Mucosa of descending colon (tissue), 3 donors: ENCODE data around the gene WBP1. TPM values are rescaled to one million over a fixed set of nuclear protein-coding genes. Genes with fewer than 3 reads are reported as not detected.
A peak's percentile ranks its signal among the peaks of the same experiment; 100 is the strongest.
"Not testable (repeated sequence)": the region's sequence is repeated elsewhere in the genome, so short reads cannot be mapped to it uniquely, and the experiment has no call there.

Experiments used
- ATAC-seq: fragments of 200-7000 bp; cut with Tn5 transposase; one replicate; pipeline ENCODE4 v1.9.1; 2020; ENCODE audit warnings: mild to moderate bottlenecking, moderate library complexity
- DNase-seq, 3 donors: peaks; one replicate each; pipeline ENCODE4 v3.0.0-alpha.2; 2020
- H3K36me3 ChIP-seq: fragments of 200-600 bp; one replicate; pipeline ENCODE4 v1.8.0; 2021; ENCODE audit warnings: low read depth, mild to moderate bottlenecking
- H3K4me1 ChIP-seq: fragments of 200-600 bp; one replicate; pipeline ENCODE4 v1.8.0; 2021; ENCODE audit warnings: low read depth, mild to moderate bottlenecking
- H3K4me3 ChIP-seq: fragments of 200-600 bp; one replicate; pipeline ENCODE4 v1.8.0; 2021; ENCODE audit warnings: mild to moderate bottlenecking
- H3K9me3 ChIP-seq: fragments of 200-600 bp; one replicate; pipeline ENCODE4 v1.8.0; 2021; ENCODE audit warnings: mild to moderate bottlenecking
- intact Hi-C, 2 donors: fragments of 100-400 bp; cut with DNase I in 1 of 2; cut with micrococcal nuclease in 1 of 2; formaldehyde crosslinking; loops; one replicate each; pipeline versions ENCODE4 v1.11.0 to v1.11.1; 2022; cut with DNase I, micrococcal nuclease
- total RNA-seq, 3 donors: library from RNA; stranded (reverse); fragmentation: NEBNext Ultra II Directional in 2 of 3; extraction: Animal tissue kit (Norgen Biotek cat#: 25700) in 2 of 3; gene quantifications; one replicate each; pipeline versions ENCODE4 v1.2.1 to v1.2.4, GENCODE V29; 2021 to 2023
- TF ChIP-seq, protein P1 (sequence below): fragments of 200-600 bp; IDR thresholded peaks from one replicate; pipeline ENCODE4 v1.8.0; 2022; ENCODE audit warnings: antibody characterized with exemption, mild to moderate bottlenecking
- donor health status: DM: no; HTN: no; CAD: no; lungs with moderate emphysema.
- donor health status: DM: no; HTN: no; CAD: no.
- donor health status: DM: no; HTN: yes; CAD: no.

Gene WBP1
- total RNA-seq, 3 donors from 2014 or later: 51.1 to 60.6 (median 56.1) TPM

DNA sequence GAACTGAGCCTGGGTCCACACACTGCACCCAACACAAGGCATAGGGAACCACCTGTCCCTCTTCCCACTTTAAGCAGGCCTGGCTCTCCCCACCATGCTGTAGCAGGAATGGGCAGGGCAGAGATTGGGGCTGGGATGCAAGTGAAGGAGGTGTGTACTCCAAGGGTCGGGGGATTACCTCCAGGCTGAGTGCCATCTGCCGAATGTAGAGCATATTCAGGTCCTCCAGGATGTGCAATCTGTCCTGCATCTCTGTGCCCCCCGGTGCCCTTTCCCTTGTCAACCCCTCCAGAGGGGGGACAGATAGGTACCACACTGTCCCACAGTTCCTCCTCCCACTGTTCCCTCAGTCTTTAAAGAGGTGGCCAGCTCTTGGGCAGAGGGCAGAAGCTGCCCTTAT is 18.9 kb upstream of the WBP1 start:
- TF ChIP-seq, protein P1, sequence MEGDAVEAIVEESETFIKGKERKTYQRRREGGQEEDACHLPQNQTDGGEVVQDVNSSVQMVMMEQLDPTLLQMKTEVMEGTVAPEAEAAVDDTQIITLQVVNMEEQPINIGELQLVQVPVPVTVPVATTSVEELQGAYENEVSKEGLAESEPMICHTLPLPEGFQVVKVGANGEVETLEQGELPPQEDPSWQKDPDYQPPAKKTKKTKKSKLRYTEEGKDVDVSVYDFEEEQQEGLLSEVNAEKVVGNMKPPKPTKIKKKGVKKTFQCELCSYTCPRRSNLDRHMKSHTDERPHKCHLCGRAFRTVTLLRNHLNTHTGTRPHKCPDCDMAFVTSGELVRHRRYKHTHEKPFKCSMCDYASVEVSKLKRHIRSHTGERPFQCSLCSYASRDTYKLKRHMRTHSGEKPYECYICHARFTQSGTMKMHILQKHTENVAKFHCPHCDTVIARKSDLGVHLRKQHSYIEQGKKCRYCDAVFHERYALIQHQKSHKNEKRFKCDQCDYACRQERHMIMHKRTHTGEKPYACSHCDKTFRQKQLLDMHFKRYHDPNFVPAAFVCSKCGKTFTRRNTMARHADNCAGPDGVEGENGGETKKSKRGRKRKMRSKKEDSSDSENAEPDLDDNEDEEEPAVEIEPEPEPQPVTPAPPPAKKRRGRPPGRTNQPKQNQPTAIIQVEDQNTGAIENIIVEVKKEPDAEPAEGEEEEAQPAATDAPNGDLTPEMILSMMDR: no peak
- Histone ChIP-seq H3K4me3 (no peak overlapping the region), H3K4me1 (peaks cover 12% of the 10 kb centered on the region), H3K36me3 (no peaks in the 10 kb centered on the region), H3K9me3 (no peaks in the 10 kb centered on the region)
- intact Hi-C loops: no loop called here
- ATAC-seq (no peak), DNase-seq (no peak)

DNA sequence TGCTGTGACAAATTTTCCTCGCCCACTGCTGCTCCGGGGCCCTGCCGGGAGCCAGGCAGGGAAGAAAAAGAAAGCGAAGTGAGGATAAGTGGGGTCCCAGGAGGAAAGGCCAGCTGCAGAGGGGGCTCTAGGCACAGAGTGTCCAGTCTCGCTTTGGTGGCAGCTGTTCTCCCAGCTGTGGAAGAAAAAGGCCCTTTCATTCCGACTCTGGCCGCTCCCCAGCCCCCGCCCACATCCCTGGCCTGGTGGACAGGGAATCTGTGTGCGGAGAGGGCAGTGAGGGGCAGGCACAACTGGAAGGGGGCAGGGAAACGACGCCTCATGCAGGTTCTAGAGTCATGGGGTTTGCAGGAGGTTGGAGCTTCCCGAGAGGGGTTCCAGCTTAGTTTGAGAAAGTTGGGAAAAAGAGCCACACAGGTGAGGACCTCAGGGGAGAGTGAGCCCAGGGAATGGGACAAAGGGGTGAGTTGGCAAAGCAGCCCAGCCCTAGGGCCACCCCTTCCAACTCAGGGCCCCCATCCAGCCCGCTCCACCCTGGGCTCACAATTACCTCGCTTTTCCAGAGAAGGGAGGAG is 18.3 kb upstream of the WBP1 start:
- DNase-seq: peak; percentile 58 to 71 (median 70)
- peaks cover 12% of the 10 kb centered on the region for H3K4me1 ChIP-seq
- intact Hi-C loops: no loop called here
- no peaks in the 10 kb centered on the region for H3K36me3 ChIP-seq
- H3K4me3 ChIP-seq: no peak overlapping the region
- TF ChIP-seq, protein P1: no peak
- H3K9me3 ChIP-seq: no peaks in the 10 kb centered on the region
- ATAC-seq: no peak

DNA sequence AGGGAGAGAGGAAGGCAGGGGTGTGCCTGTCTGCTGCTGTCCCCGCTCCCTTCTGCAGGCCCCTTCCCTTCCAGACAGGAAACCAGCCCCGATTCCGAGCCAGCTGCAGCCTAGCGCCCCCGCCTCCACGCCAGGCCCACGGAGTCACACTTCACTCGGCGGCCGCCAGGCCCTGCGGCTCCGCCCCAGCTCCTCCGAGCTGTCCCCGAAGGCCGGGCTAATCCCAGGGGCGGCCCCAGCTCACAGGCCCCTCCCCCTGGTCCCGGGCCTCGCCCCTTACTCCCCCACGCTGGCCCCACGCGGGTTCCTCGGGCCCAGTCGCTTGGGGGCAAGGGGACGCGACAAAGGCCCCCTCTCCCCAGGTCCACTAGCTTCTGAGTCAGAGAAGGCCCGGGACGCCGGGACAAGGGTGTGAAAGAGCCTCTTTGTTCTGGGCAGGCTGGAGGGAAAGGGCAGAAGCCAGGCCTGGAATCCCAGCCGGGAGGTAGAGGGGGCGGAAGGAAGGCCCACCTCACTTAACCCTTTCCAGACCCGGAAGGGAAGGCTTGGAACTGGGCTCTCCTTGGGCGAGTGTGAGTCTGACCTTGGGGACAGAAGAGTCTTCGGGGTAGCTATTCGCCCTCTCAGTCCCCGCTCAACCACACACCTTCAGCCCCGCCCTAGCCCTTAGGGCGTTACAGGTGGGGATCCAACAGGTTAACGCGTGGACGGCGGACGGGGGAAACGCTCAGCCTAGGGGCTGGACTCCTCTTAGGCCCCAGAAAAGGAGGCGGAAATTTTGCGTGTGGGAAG is 17.7 kb upstream of the WBP1 start:
- Histone ChIP-seq H3K9me3 (no peaks in the 10 kb centered on the region), H3K4me1 (peaks cover 12% of the 10 kb centered on the region), H3K4me3 (peak overlapping the region; percentile 38), H3K36me3 (no peaks in the 10 kb centered on the region)
- ATAC-seq (peak; percentile 81), DNase-seq (peak; percentile 87 to 91 (median 90))
- TF ChIP-seq, protein P1: no peak
- intact Hi-C loops: no loop called here

DNA sequence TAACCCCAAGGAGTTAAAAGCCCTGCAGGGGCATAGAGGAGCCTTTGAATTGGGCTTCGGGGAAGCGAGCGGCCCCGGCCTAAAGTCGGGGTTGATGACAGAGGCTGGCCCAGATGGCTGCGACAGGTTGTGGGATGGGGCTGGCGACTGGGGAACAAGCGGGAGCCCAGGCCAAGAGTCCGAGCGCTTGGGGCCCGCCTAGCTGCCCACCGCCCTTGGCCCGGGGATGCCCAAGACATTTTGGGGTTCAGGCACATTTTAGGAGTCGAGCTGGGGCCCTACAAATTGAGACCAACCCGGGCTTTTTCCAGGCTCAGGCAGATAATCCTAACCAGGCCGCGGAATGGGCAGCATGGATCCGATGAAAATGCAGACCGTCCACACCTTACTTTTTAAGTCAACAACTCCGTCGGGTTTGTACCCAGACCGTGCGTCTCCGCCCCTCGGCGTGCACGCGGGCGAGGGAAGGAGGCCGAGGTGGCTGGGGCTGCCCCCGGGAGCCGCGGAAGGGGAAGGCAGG is 17.0 kb upstream of the WBP1 start:
- Histone ChIP-seq H3K4me3 (peak overlapping the region; percentile 38), H3K36me3 (no peaks in the 10 kb centered on the region), H3K4me1 (peaks cover 12% of the 10 kb centered on the region), H3K9me3 (no peaks in the 10 kb centered on the region)
- TF ChIP-seq, protein P1: no peak
- intact Hi-C loops: no loop called here
- no peak for DNase-seq
- peak; percentile 41 for ATAC-seq

DNA sequence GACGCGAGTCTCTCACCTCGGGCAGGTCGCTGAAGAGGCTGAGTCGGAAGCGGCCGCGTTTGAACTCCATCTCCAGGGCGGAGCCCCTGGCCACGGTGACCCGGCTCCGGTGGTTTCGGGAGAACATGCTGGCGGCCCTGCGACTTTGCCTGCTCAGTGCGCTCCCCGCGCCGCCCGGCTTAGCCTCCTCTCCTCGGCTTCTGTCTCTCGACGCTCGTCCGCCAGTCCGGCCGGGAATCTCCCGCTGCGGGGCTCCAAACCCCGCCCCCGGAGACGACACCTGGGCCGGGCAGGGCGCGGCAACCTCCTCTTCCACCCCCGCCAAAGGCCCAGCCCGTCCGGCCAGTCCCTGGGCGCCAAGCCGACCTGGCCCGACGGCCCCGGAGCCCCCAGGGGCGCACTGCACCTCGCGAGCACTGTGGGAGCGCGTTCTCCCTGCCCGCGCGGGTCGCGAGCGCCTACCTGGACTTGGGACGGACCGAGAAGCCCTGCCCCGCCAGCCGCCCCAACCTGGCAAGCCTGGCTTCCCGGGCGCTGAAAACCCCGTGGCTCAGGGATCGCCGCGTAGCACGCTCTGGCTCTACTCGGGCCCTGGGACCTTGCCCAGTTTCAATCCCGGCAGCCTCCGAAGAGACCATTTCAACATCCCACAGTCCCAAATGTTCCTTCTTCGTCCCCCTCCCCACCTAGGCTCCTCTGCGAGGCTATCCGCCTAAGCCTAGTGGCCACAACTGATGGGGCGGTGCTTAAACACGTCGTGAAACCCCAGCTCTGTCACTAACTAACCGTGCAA is 16.4 kb upstream of the WBP1 start, which contains the start of gene RTKN:
RTKN (minus strand) TSS at position 248 of the 793 bp plus-strand sequence; CDS start at position 127, 121 bp downstream.
- TF ChIP-seq, protein P1: no peak
- intact Hi-C loops: no loop called here
- Histone ChIP-seq H3K9me3 (no peaks in the 10 kb centered on the region), H3K4me3 (peak within 1 kb of the TSS; percentile 38), H3K4me1 (peaks cover 12% of the 10 kb centered on the region), H3K36me3 (no peaks in the 10 kb centered on the region)
- DNase-seq (peak; percentile 82 to 89 (median 87)), ATAC-seq (peak; percentile 81)

DNA sequence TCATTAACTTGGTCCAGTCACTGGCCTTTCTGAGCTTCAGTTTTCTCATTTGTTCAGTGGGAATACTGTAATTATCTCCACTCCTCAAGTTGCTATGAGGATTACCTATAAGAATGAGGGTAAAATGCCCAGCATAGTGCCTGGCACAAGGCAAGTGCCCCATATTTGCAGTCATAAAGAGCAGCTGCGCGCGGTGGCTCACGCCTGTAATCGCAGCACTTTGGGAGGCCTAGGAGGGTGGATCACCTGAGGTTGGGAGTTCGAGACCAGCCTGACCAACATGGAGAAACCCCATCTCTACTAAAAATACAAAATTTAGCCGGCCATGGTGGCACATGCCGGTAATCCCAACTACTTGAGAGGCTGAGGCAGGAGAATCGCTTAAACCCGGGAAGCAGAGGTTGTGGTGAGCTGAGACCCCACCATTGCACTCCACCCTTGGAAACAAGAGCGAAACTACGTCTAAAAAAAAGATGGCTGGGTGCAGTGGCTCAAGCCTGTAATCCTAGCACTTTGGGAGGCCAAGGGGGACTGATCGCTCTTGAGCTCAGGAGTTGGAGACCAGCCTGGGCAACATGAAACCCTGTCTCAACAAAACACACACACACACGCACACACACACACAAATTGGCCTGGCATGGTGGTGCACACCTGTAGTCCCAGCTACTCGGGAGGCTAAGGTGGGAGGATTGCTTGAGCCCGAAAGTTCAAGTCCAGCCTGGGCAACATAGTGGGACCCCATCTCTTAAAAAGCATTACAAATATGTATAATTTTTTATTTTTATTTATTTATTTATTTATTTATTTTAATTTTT is 15.5 kb upstream of the WBP1 start:
- DNase-seq: peak in 1 of 3 donors; percentile 68
- H3K36me3 ChIP-seq, H3K9me3 ChIP-seq, ATAC-seq, intact Hi-C loops, H3K4me3 ChIP-seq: not testable (repeated sequence)
- H3K4me1 ChIP-seq: peaks cover 12% of the 10 kb centered on the region
